Activated B cell treated with CpG ODN at 0.5 μM for 24 hours (primary cell): Measurements from ENCODE around the gene CPM. TPM values are rescaled to one million over a fixed set of nuclear protein-coding genes. Genes with fewer than 3 reads are reported as not detected.

Source experiments
- ATAC-seq: fragments of 200-7000 bp; cut with Tn5 transposase; one replicate; pipeline ENCODE4 v1.10.0; 2021; ENCODE audit warnings: low read depth, mild to moderate bottlenecking, moderate library complexity
- CTCF ChIA-PET: fragments of 350-600 bp; sonication (Branson Sonifier 250); formaldehyde crosslinking; loops from one replicate; lab custom pipeline; 2021; ENCODE audit warnings: antibody characterized with exemption; lab: Charles Lee
- POLR2A ChIA-PET: fragments of 350-600 bp; sonication (Branson Sonifier 250); formaldehyde crosslinking; loops from one replicate; lab custom pipeline; 2021; ENCODE audit warnings: antibody characterized with exemption; lab: Charles Lee
- DNase-seq: peaks from one replicate; pipeline ENCODE4 v3.0.0; 2022
- H3K27ac Mint-ChIP-seq: one replicate; pipeline ENCODE4 v1.8.0; 2020; ENCODE audit warnings: mixed read lengths
- H3K27me3 Mint-ChIP-seq: one replicate; pipeline ENCODE4 v1.8.0; 2021; ENCODE audit warnings: mixed read lengths
- H3K36me3 Mint-ChIP-seq: one replicate; pipeline ENCODE4 v1.8.0; 2021; ENCODE audit warnings: low read depth, mixed read lengths
- H3K4me1 Mint-ChIP-seq: one replicate; pipeline ENCODE4 v1.8.0; 2021; ENCODE audit warnings: mixed read lengths
- H3K4me3 Mint-ChIP-seq: one replicate; pipeline ENCODE4 v1.8.0; 2020; ENCODE audit warnings: mild to moderate bottlenecking, mixed read lengths
- H3K9me3 Mint-ChIP-seq: one replicate; pipeline ENCODE4 v1.8.0; 2020; ENCODE audit warnings: mixed read lengths
- CTCF ChIP-seq: fragments of 200-600 bp; IDR thresholded peaks from one replicate; pipeline ENCODE4 v1.8.0; 2022; ENCODE audit warnings: antibody characterized with exemption, mild to moderate bottlenecking
- intact Hi-C: fragments of 100-400 bp; cut with micrococcal nuclease; formaldehyde crosslinking; loops from one replicate; pipeline ENCODE4 v1.15.1; 2024
- total RNA-seq: library from RNA; stranded (reverse); gene quantifications from 2 replicates; pipeline ENCODE4 v1.2.3, GENCODE V29; 2022

CPM gene
- total RNA-seq, 1 donor from 2014 or later: 10.1 TPM

GRCh38 chr12:68835333-68835908 lies 97.5 kb downstream of the CPM start:
- Mint-ChIP-seq H3K36me3 (peaks cover 63% of the 10 kb centered on the region), H3K4me3 (no peak overlapping the region), H3K9me3 (no peaks in the 10 kb centered on the region), H3K4me1 (no peaks in the 10 kb centered on the region), H3K27me3 (no peaks in the 10 kb centered on the region), H3K27ac (no peak overlapping the region)
- no peak for TF ChIP-seq CTCF
- ATAC-seq (no peak), DNase-seq (no peak)
- ChIA-PET CTCF (no interaction called here), POLR2A (no interaction called here)
- intact Hi-C loops: no loop called here

- ATAC-seq (no peak), DNase-seq (no peak)
- intact Hi-C loops: no loop called here
- Mint-ChIP-seq H3K27me3 (no peaks in the 10 kb centered on the region), H3K4me1 (peaks cover 5% of the 10 kb centered on the region), H3K9me3 (no peaks in the 10 kb centered on the region), H3K4me3 (no peak overlapping the region), H3K27ac (no peak overlapping the region), H3K36me3 (peaks cover 67% of the 10 kb centered on the region)
- CTCF ChIA-PET: no interaction called here
- no peak for TF ChIP-seq CTCF
- POLR2A ChIA-PET: no interaction called here
Measured at GRCh38 chr12:68833508-68833907, 99.5 kb downstream of the CPM start.

- H3K36me3 Mint-ChIP-seq: peaks cover 64% of the 10 kb centered on the region
- no peaks in the 10 kb centered on the region for H3K27me3 Mint-ChIP-seq
- peaks cover 5% of the 10 kb centered on the region for H3K4me1 Mint-ChIP-seq
- no peak for DNase-seq
- CTCF ChIA-PET: interaction anchor here (1.7 kb wide), 1 partner anchor 237 kb away, joined by 7 read pairs; no protein-coding TSS in a partner anchor
- no peak overlapping the region for H3K27ac Mint-ChIP-seq
- POLR2A ChIA-PET: no interaction called here
- ATAC-seq: no peak
- intact Hi-C loops: no loop called here
- H3K4me3 Mint-ChIP-seq: no peak overlapping the region
- H3K9me3 Mint-ChIP-seq: no peaks in the 10 kb centered on the region
- TF ChIP-seq CTCF: no peak
Measured at GRCh38 chr12:68832504-68832867, 100.5 kb downstream of the CPM start.

- ATAC-seq: no peak
- ChIA-PET POLR2A (no interaction called here), CTCF (interaction anchor here (1.7 kb wide), 1 partner anchor 238 kb away, joined by 7 read pairs; no protein-coding TSS in a partner anchor)
- peaks cover 64% of the 10 kb centered on the region for H3K36me3 Mint-ChIP-seq
- no peak for TF ChIP-seq CTCF
- H3K4me3 Mint-ChIP-seq: no peak overlapping the region
- intact Hi-C loops: loop anchor here (2.0 kb wide), 1 partner anchor 33 kb away; no protein-coding TSS in a partner anchor
- H3K4me1 Mint-ChIP-seq: peaks cover 5% of the 10 kb centered on the region
- H3K9me3 Mint-ChIP-seq: no peaks in the 10 kb centered on the region
- H3K27me3 Mint-ChIP-seq: no peaks in the 10 kb centered on the region
- no peak for DNase-seq
- H3K27ac Mint-ChIP-seq: no peak overlapping the region
Measured at GRCh38 chr12:68831751-68832503, 101.0 kb downstream of the CPM start.

GRCh38 chr12:68831272-68831671 lies 101.7 kb downstream of the CPM start:
- no peak overlapping the region for H3K4me3 Mint-ChIP-seq
- H3K9me3 Mint-ChIP-seq: no peaks in the 10 kb centered on the region
- intact Hi-C loops: loop anchor here (2.0 kb wide), 1 partner anchor 34 kb away; no protein-coding TSS in a partner anchor
- no peak for TF ChIP-seq CTCF
- H3K36me3 Mint-ChIP-seq: peaks cover 58% of the 10 kb centered on the region
- peaks cover 5% of the 10 kb centered on the region for H3K4me1 Mint-ChIP-seq
- ATAC-seq (no peak), DNase-seq (no peak)
- ChIA-PET POLR2A (no interaction called here), CTCF (interaction anchor here (0.9 to 1.8 kb wide), 5 partner anchors 11 to 325 kb away, joined by 3 to 14 read pairs (median 6); no protein-coding TSS in a partner anchor)
- no peak overlapping the region for H3K27ac Mint-ChIP-seq
- H3K27me3 Mint-ChIP-seq: no peaks in the 10 kb centered on the region
